Panc1 (cell line): ENCODE results near the gene SLC9C1. TPM values are rescaled to one million over a fixed set of nuclear protein-coding genes. Genes with fewer than 3 reads are reported as not detected.
A peak's percentile ranks its signal among the peaks of the same experiment; 100 is the strongest.

Experiments
- ATAC-seq: fragments of 200-7000 bp; cut with Tn5 transposase; 2 replicates; pipeline ENCODE4 v1.9.1; 2020; ENCODE audit warnings: mild to moderate bottlenecking, moderate library complexity
- BruUV-seq: library from RNA; stranded (reverse); fragments of 400-500 nt; replicated peaks from 2 replicates; lab custom pipeline; 2021; lab: Mats Ljungman, UMichigan
- CTCF ChIA-PET: fragments of 300-600 bp; sonication (Branson Sonifier 250); formaldehyde crosslinking; loops from one replicate; lab custom pipeline; 2022; ENCODE audit warnings: antibody characterized with exemption; lab: Charles Lee
- POLR2A ChIA-PET: fragments of 300-600 bp; sonication (Branson Sonifier 250); formaldehyde crosslinking; loops from one replicate; lab custom pipeline; 2022; ENCODE audit warnings: antibody characterized with exemption; lab: Charles Lee
- DNase-seq: peaks from one replicate; pipeline ENCODE4 v3.0.0-alpha.2; 2010; ENCODE audit warnings: low read depth, low spot score
- H3K27ac ChIP-seq: 2 replicates; pipeline ENCODE4 v1.5.1; 2011; ENCODE audit warnings: mild to moderate bottlenecking, low read length, inconsistent platforms
- H3K27me3 ChIP-seq: fragments of 200-500 bp; sonication (Bioruptor generic); 2 replicates; pipeline ENCODE4 v1.6.0; 2014; ENCODE audit warnings: low read length, inconsistent platforms; ENCODE audit not compliant: control insufficient read depth, insufficient read depth
- H3K36me3 ChIP-seq: fragments of 200-500 bp; sonication (Bioruptor generic); 2 replicates; pipeline ENCODE4 v1.5.1; 2014; ENCODE audit warnings: inconsistent platforms, mild to moderate bottlenecking, low read length, moderate library complexity; ENCODE audit not compliant: control insufficient read depth, insufficient read depth
- H3K4me1 ChIP-seq: 2 replicates; pipeline ENCODE4 v1.5.1; 2011; ENCODE audit warnings: inconsistent platforms, mild to moderate bottlenecking, low read length, moderate library complexity; ENCODE audit not compliant: control insufficient read depth, insufficient read depth
- H3K4me3 ChIP-seq, 2 experiments: 2 replicates each; pipeline ENCODE4 v1.5.1; 2011 to 2012; ENCODE audit warnings: low read depth in 2 of 2, low read length in 2 of 2, mild to moderate bottlenecking in 2 of 2, inconsistent platforms in 1 of 2, moderate library complexity in 1 of 2
- H3K9me3 ChIP-seq: fragments of 200-500 bp; sonication (Bioruptor generic); 2 replicates; pipeline ENCODE4 v1.5.1; 2014; ENCODE audit warnings: low read depth, mild to moderate bottlenecking, inconsistent platforms, low read length, moderate library complexity; ENCODE audit not compliant: control insufficient read depth, insufficient read depth
- POLR2AphosphoS5 ChIP-seq: IDR thresholded peaks from 2 replicates; pipeline ENCODE4 v1.6.1; 2012; ENCODE audit warnings: mild to moderate bottlenecking, low read depth, low read length, moderate library complexity
- REST ChIP-seq, 2 experiments: IDR thresholded peaks; 2 replicates each; pipeline ENCODE4 v1.6.1; 2011 to 2012; ENCODE audit warnings: low read depth in 2 of 2, control low read depth in 1 of 2, low read length in 1 of 2, mild to moderate bottlenecking in 1 of 2, moderate library complexity in 1 of 2; ENCODE audit not compliant: insufficient read depth in 1 of 2
- SIN3A ChIP-seq: IDR thresholded peaks from 2 replicates; pipeline ENCODE4 v1.6.1; 2012; ENCODE audit warnings: low read depth, mild to moderate bottlenecking, low read length, moderate library complexity, borderline replicate concordance; ENCODE audit not compliant: insufficient read depth
- TCF7L2 ChIP-seq: IDR thresholded peaks from 2 replicates; pipeline ENCODE4 v1.6.1; 2011; ENCODE audit warnings: mild to moderate bottlenecking, low read depth, low read length, inconsistent platforms
- in situ Hi-C: cut with HindIII; loops from 2 replicates; pipeline ENCODE4 v1.10.0; 2016; ENCODE audit warnings: low sequenced_read_pairs, low pct_unique_long_range_greater_than_20kb
- intact Hi-C: fragments of 100-400 bp; cut with micrococcal nuclease; formaldehyde crosslinking; loops from one replicate; pipeline ENCODE4 v1.10.0; 2022; ENCODE audit not compliant: unreplicated experiment
- total RNA-seq: library from RNA; stranded (reverse); gene quantifications from one replicate; pipeline ENCODE4 v1.2.1, GENCODE V29; 2021; ENCODE audit not compliant: unreplicated experiment
- TF ChIP-seq, protein P1 (sequence below): fragments of 450-650 bp; IDR thresholded peaks from 2 replicates; pipeline ENCODE4 v1.5.1; 2017; ENCODE audit warnings: mild to moderate bottlenecking

Gene SLC9C1
- total RNA-seq, 1 experiment from 2014 or later = not detected

- Histone ChIP-seq H3K27ac (no peak overlapping the region), H3K9me3 (no peaks in the 10 kb centered on the region), H3K4me1 (no peaks in the 10 kb centered on the region), H3K4me3 (peak overlapping the region in 1 of 2 experiments; percentile 1; a peak in 1 of 4 replicates), H3K27me3 (peaks cover 8% of the 10 kb centered on the region; the same call in 1 of the 2 replicates), H3K36me3 (no peaks in the 10 kb centered on the region)
- TF ChIP-seq, protein P1, sequence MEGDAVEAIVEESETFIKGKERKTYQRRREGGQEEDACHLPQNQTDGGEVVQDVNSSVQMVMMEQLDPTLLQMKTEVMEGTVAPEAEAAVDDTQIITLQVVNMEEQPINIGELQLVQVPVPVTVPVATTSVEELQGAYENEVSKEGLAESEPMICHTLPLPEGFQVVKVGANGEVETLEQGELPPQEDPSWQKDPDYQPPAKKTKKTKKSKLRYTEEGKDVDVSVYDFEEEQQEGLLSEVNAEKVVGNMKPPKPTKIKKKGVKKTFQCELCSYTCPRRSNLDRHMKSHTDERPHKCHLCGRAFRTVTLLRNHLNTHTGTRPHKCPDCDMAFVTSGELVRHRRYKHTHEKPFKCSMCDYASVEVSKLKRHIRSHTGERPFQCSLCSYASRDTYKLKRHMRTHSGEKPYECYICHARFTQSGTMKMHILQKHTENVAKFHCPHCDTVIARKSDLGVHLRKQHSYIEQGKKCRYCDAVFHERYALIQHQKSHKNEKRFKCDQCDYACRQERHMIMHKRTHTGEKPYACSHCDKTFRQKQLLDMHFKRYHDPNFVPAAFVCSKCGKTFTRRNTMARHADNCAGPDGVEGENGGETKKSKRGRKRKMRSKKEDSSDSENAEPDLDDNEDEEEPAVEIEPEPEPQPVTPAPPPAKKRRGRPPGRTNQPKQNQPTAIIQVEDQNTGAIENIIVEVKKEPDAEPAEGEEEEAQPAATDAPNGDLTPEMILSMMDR = no peak
- TF ChIP-seq TCF7L2 = no peak
- no peak for TF ChIP-seq POLR2AphosphoS5
- no peak for TF ChIP-seq REST (IDR thresholded peaks at IDR 0.05; ENCODE audit: insufficient read depth in 1 of 2, low read depth in 2 of 2, low read length in 1 of 2)
- no peak for TF ChIP-seq SIN3A
- ChIA-PET CTCF (interaction anchor here (0.5 kb wide), 1 partner anchor 39 kb away, joined by 4 read pairs; no protein-coding TSS in a partner anchor), POLR2A (interaction anchor here (0.6 kb wide), 1 partner anchor 17 kb away, joined by 4 read pairs; no protein-coding TSS in a partner anchor)
- in situ Hi-C loops (no loop called here), intact Hi-C loops (no loop called here)
- ATAC-seq = no peak
- BruUV-seq = no TSS peak
- no peak for DNase-seq
These were observed 39.6 kb upstream of the SLC9C1 start for GRCh38 chr3:112333381-112334317.

GRCh38 chr3:112333002-112333380 is 39.0 kb upstream of the SLC9C1 start, which contains the start of gene CD200:
Gene CD200, plus strand, starts transcription at chr3:112333156. Its CDS starts 57 bp downstream, at chr3:112333213.
- no peak within 1 kb of the TSS for H3K27ac ChIP-seq
- intact Hi-C loops = no loop called here
- ChIA-PET POLR2A (interaction anchor here (0.6 kb wide), 1 partner anchor 16 kb away, joined by 4 read pairs; no protein-coding TSS in a partner anchor), CTCF (no interaction called here)
- peaks cover 8% of the 10 kb centered on the region; the same call in 1 of the 2 replicates for H3K27me3 ChIP-seq
- H3K4me1 ChIP-seq = no peaks in the 10 kb centered on the region
- DNase-seq = no peak
- TF ChIP-seq POLR2AphosphoS5 = no peak
- in situ Hi-C loops = no loop called here
- no peaks in the 10 kb centered on the region for H3K36me3 ChIP-seq
- peak within 1 kb of the TSS in 1 of 2 experiments; percentile 1; a peak in 1 of 4 replicates for H3K4me3 ChIP-seq
- no peak for ATAC-seq
- BruUV-seq = no TSS peak
- no peaks in the 10 kb centered on the region for H3K9me3 ChIP-seq
